GM12873 (cell line): ENCODE results near the gene QRICH1.

Experiments
- TF ChIP-seq, protein P1 (sequence below): IDR thresholded peaks from 2 replicates; pipeline ENCODE4 v1.5.1; 2012; ENCODE audit warnings: low read depth, mild to moderate bottlenecking, moderate library complexity, low read length, control low read depth; ENCODE audit not compliant: insufficient read depth; ENCODE audit errors: missing control alignments

The QRICH1 gene

DNA sequence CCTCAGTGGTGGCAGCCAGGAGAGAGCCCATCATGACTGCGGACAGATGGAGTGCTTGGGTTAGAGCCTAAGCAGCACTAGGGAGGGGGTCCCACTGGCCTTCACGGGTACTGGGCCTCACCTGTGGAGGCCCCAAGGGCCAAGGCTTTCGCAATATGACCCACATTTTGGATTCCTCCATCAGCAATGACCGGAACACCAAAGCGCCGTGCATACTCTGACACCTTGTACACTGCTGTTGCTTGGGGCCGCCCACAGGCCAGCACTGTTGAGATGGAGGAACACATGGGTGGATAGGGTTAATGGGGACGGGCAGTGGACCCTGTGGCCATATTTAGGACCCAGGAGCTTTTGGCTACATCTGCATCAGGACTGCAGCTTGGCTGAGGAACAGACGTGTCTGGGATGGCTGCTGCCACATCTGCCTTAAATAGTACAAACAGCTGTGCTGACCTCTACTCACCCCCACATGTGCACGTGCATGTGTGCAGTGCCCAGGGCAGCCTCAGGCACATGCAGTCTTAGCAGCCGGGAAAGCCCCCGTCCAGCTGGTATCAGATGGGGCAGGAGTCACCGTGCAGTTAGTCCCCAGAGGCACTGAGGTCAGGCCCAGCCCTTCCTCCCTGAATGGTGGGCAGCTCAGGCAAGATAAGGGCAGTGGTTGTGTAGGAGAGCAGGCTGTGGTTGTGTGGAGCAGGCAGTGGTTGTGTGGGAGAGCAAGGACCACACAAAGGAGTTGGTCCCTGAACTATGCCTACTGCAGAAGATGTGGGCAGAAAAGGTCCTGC, 68.7 kb downstream of the QRICH1 start:
- TF ChIP-seq, protein P1, sequence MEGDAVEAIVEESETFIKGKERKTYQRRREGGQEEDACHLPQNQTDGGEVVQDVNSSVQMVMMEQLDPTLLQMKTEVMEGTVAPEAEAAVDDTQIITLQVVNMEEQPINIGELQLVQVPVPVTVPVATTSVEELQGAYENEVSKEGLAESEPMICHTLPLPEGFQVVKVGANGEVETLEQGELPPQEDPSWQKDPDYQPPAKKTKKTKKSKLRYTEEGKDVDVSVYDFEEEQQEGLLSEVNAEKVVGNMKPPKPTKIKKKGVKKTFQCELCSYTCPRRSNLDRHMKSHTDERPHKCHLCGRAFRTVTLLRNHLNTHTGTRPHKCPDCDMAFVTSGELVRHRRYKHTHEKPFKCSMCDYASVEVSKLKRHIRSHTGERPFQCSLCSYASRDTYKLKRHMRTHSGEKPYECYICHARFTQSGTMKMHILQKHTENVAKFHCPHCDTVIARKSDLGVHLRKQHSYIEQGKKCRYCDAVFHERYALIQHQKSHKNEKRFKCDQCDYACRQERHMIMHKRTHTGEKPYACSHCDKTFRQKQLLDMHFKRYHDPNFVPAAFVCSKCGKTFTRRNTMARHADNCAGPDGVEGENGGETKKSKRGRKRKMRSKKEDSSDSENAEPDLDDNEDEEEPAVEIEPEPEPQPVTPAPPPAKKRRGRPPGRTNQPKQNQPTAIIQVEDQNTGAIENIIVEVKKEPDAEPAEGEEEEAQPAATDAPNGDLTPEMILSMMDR, result no peak

DNA sequence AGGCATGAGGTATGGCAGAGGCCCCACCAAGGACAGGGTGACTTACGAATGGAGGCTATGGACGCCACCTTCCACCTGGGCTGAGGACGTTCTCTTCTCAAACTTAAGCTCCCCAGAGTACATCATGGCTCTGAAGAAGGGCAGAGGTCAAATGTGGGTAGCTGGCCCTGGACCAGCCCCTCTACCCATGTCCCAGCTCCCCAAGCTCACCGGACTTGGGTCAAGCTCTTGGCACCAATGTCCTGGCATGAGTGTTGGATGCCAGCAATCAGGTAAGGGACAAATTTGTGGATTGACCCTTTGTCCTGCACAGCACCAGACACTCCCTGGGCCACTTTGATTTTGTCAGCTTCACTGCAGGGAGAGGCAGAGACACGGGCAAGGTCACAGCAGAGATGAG, 69.4 kb downstream of the QRICH1 start:
- TF ChIP-seq, protein P1, result no peak

DNA sequence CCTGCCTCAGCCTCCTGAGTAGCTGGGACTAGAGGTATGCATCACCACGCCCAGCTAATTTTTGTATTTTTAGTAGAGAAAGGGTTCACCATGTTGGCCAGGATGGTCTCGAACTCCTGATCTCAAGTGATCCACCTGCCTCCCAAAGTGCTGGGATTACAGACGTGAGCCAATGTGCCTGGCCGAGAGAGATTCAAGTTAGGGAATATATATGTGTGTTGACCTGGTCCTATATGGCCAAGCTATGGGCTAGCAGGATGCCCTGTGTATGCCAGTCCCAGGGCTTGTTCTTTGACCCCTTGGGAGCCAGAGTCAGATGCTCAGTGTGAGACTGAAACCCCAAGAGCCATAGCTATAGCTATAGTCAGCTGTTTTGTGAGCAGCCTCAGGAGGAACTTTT, 70.1 kb downstream of the QRICH1 start:
- TF ChIP-seq, protein P1, result no peak

DNA sequence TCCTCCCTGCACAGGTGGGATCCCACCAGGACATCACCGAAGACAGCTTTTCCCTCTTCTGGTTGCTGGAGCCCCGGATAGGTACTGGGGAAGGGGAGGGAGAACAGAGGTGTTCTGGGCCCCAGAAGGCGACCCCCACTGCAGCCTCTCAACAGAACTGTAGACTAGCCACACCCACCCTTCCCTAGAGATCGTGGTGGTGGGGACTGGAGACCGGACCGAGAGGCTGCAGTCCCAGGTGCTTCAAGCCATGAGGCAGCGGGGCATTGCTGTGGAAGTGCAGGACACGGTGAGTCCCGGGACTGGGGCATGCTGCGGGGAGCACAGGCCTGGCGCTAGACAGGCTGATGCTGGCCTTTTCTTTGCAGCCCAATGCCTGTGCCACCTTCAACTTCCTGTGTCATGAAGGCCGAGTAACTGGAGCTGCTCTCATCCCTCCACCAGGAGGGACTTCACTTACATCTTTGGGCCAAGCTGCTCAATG, 71.1 kb downstream of the QRICH1 start:
- TF ChIP-seq, protein P1, result no peak

DNA sequence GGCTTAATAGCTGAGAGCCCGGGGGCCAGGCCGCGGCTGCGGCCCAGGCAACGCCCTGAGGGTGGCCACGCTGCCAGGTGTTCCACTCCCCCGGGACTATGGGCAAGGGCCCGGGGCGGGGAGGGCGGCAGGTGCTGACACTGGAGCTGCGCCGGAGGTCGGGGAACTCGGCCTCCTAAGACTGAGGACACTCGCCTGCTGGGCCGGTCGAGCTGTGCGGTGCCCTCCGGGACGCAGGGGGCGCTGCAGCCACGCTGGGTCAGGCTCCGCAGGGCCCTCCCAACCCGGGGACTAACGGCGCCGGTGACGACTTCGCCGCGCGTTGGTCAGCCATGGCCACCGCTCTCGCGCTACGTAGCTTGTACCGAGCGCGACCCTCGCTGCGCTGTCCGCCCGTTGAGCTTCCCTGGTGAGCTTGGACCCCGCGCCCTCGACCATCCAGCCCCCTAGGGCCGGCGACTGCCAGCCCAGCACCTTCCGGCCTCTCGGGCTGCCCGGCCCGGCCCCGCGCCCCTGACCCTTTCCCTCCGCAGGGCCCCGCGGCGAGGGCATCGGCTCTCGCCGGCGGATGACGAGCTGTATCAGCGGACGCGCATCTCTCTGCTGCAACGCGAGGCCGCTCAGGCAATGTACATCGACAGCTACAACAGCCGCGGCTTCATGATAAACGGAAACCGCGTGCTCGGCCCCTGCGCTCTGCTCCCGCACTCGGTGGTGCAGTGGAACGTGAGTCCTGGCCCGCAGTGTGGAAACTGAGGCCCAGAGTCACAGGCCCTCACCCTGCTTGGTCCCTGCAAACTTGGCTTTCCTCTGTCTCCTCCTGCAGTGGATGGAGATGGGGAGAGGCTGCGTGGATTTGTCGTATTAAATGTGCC, 71.8 kb downstream of the QRICH1 start, which contains the start of gene NDUFAF3:
Gene NDUFAF3, plus strand, starts transcription at position 309 of the 875 bp plus-strand sequence. Its CDS starts 24 bp downstream, at position 333.
- TF ChIP-seq, protein P1, result peak; percentile 94

DNA sequence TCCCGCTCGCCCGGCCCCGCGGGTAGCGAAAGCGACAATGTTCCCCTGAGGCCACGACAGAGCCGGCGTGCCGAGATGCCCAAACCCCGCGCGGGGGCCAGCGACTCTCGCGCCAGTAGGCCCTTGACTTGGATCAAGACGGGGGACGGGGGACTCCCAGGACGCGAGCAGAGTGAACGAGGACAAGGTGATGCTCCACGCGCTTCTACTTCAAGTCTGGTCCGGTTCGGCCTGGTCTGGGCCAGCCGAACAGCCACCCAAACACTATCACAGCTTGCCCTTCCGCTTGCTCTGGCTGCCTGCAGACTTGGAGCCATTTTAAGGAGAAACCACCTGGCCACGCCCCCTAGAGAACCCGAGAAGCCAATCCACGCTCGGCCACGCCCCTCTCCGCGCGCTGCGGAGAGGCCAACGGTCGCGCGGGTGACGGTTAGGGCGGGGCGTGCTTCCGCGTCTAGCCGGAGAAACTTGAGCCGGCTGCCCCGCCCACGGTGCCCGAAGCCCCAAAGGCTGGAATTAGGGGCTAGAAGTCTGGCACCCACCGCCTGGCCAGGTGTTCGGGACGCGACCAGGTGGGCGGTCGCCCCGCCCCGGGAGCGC, 72.6 kb downstream of the QRICH1 start:
- TF ChIP-seq, protein P1, result no peak
